Measurements from ENCODE around the gene LSP1. TPM values are rescaled to one million over a fixed set of nuclear protein-coding genes. Genes with fewer than 3 reads are reported as not detected.

LSP1 gene
- total RNA-seq, 1 donor from 2014 or later = 47.4 TPM

DNA sequence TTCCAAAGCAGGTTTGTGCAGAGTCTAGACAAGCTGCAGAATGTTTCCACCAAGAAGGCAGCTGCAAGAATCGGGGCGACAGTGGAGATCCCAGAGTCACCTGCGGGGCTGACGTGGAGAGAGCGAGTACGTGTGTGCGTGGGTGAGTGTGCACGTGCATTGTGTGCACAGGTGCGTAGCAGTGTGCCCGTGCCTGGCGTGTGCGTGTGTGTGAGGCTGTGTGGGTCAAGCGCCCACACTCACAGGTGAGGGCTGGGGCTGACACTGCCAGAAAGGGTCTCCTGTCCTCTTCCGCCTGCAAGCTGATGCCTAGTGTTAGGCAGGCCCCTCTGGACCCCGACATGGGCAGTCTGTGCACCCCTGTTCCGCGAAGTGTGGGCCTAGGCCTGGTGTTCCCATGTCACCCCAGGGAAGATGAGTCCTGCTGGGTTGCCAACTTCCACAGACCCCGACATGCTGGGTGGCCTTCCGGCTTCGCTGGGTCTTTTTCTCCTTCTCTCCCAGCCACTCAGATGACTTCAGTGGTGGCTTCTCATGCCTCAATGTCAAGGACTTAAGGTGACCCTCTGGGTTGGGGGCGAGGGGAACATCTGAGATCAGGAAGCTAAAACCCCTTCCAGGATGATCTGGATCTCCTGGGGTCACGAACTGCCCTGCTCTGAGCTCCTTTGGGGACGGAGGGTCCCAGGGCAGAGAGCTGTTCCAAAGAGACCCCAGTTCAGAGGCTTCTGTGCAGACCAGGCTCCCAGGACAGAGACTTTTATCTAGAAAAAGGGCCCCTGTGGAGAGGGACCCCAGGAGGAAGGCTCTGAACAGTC lies 28.5 kb upstream of the LSP1 start:
- no peak for DNase-seq (ENCODE audit: low spot score)

DNA sequence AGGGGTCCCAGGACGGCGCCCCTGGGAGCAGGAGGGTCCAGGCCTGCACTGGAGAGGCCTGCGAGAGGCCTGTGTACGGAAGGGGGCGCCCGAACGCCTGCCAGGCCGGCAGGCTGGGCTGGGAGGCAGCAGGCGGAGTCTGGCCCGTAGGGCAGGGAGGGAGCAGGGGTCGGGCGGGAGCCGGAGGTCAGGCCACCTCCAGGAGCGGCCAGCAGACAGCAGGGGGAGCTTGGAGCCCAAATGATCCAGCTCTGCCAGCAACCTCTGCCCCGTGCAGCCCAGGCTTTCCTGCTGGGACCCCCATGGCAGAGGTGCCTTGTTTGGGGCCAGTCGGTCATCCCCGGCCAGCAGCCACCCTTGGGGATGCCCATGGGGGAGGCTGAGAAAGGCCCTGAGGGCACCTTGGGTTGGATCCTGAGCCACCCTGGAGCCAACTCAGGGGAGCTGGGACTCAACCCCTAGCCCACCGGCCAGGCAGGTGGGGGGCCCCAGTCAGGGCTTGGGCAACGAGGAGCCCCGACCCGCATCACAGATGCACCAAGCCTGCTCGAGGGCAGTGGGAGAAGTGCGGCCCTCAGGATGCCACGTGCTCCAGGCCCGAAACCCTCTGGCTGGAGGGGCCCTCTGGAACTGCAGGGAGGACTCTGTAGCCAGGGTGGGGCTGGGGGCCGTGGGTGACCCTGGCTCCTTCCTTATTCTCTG lies 27.7 kb upstream of the LSP1 start:
- DNase-seq (ENCODE audit: low spot score) = no peak

GRCh38 chr11:1825785-1826451 lies 27.0 kb upstream of the LSP1 start:
- no peak for DNase-seq (ENCODE audit: low spot score)

GRCh38 chr11:1826552-1827094 lies 26.3 kb upstream of the LSP1 start:
- no peak for DNase-seq (ENCODE audit: low spot score)

GRCh38 chr11:1827095-1827813 lies 25.6 kb upstream of the LSP1 start:
- DNase-seq (ENCODE audit: low spot score) = peak; percentile 85

DNA sequence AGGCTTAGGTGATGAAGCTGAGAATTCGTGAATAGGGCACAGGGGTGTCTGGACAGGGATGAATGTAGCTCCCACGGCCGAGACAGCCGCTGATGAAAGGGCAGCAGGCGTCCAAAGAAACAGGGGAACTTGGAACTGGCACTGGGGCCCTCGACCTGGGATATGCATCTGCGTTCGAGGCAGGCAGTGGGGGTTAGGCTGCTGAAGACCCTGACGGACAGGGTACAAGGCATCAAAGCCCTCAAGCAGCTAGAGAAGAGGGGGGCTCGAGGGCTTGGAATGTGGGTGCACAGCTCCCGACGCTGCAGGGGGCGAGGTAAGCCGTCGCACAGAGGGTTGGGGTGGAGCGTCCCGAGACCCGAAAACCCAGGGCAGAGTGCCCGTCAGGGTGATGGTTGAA lies 25.0 kb upstream of the LSP1 start:
- DNase-seq (ENCODE audit: low spot score) = peak; percentile 41

GRCh38 chr11:1828542-1828941 lies 24.3 kb upstream of the LSP1 start:
- DNase-seq (ENCODE audit: low spot score) = no peak

- peak; percentile 63 for DNase-seq (ENCODE audit: low spot score)
These were observed 23.7 kb upstream of the LSP1 start for GRCh38 chr11:1829039-1829820.

- DNase-seq (ENCODE audit: low spot score) = no peak
These were observed 22.9 kb upstream of the LSP1 start for GRCh38 chr11:1830004-1830321.

- peak; percentile 93 for DNase-seq (ENCODE audit: low spot score)
These were observed 22.3 kb upstream of the LSP1 start for GRCh38 chr11:1830322-1831223.

DNA sequence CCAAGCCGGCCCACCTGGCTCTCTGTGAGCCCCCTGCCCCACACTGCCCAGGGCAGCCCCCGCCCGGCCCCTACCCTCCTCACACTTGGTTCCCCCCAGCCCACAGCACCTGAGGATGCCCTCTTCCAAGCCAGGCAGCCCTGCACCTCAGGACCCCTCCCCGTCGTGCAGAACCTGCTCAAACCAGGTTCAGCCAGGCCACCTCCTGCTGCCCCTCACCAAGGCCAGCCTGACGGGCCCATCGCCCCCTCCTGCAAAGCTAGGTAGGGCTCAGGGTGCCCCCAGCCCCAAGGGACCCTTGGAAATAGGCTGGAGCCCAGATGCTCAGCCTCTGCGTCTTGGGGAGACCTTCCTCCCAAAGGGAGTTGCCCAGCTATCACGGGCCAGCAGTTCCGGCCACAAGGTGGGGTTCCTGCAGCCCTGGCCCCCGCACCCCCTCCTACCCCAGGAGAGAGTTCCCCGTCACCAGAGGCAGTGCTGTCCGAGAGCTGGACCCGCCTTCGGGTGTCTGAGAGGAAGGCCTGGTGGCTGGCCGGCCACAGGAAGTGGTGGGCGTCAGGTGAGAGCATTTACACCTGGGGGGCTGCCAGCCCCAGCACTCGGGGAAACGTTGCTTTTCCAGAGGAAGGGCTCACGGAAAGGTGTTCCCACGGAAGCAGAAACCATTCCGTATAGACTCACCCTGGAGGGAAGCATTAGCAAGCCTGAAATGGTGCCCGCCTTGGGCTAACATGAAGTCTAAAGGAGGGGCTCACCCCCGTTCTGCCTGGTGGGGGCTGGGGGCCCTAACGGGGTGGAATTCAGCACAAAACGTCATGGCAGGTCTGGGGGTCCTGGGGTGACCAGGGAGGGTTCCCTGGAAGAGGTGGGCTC lies 21.3 kb upstream of the LSP1 start:
- DNase-seq (ENCODE audit: low spot score) = peak; percentile 48

DNA sequence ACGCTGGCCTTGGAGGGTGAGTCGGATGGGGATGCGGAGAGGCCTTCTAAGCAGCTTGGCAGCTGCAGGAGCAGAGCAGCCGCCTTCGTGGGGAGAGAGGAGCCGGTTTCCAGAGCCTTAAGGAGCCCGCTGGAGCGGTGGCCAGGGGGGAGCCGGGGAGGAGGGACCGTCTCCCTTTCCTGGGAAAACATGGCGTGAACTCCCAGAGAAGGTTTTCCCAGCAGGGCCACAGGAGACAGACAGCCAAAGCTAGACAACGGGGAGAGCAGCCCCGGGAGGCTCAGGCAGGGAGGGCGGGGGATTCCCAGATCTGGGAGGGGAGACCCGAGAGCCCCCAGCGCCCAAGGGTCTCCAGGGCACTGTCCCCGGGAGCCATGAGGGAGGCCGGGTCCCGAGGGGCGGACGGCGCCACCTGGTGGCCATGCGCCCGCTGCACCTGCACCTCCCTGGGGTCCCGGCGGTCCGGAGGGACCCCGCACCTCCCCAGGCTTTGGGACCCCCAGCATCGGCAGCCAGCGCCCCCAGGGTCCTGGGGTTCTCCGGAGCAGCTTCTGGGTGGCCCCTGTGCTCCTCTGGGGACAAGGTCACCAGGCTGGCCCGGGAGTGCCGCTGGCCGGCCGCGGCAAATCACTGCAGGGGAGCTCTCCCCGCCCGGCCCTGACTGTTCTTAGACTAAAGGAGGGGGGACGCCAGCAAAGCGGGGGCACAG lies 20.5 kb upstream of the LSP1 start:
- no peak for DNase-seq (ENCODE audit: low spot score)

DNA sequence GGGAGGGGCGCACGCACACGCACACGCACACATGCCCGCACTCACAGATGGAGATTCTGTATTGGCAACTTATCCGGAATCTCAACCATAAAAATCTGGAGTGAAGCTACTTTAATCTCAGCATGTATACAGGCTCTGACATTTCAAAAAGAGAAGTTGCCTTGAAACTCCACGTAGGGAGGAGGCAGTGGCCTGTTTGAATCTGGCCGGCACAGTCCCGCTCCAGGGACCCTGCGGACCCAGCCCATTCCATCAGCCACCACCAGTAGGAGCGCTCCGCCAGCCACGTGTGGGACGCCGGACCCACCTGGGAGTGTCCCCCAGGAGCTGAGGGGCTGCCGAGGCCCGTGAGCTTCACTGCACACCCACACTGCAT lies 20.0 kb upstream of the LSP1 start:
- no peak for DNase-seq (ENCODE audit: low spot score)

GRCh38 chr11:1834062-1834610 lies 18.7 kb upstream of the LSP1 start:
- DNase-seq (ENCODE audit: low spot score) = peak; percentile 92

- no peak for DNase-seq (ENCODE audit: low spot score)
These were observed 17.9 kb upstream of the LSP1 start, which contains the start of gene SYT8 for GRCh38 chr11:1834779-1835670. SYT8 (plus strand) TSS chr11:1834990; CDS start chr11:1835106, 116 bp downstream.

GRCh38 chr11:1835671-1836010 lies 17.2 kb upstream of the LSP1 start:
- DNase-seq (ENCODE audit: low spot score) = no peak

Measured in ureter (tissue), 1 donor.